HG03469 (cell line): ENCODE measurements around the gene NOTCH3.

Experiments used
- ATAC-seq: cut with Tn5 transposase; IDR thresholded peaks from one replicate; pipeline ENCODE4 v1.9.1; 2021; ENCODE audit warnings: mild to moderate bottlenecking, moderate library complexity, moderate number of reproducible peaks; ENCODE audit not compliant: unreplicated experiment

NOTCH3 gene

DNA sequence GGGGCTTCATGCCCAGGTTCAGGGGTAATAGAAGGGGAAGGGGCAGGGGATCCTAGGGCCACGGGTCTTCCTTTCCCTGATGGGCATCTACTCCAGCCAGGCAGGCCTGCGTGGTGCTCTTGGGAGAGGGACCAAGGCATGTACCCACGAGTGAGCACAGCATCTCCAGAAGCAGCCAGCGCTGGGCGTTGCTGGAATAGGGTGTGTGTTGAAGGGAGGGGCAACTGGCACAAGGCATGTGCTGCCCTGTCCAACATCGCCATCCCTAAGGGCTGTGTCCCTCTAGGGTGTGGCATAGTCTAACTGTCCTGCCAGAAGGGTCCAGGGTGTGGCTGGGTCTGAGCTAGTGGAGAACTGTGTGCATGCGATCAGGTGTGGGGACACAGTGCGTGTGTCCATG, 2.9 kb downstream of the NOTCH3 start:
- ATAC-seq = no peak

GRCh38 chr19:15197275-15197941, 3.4 kb downstream of the NOTCH3 start:
- no peak for ATAC-seq

DNA sequence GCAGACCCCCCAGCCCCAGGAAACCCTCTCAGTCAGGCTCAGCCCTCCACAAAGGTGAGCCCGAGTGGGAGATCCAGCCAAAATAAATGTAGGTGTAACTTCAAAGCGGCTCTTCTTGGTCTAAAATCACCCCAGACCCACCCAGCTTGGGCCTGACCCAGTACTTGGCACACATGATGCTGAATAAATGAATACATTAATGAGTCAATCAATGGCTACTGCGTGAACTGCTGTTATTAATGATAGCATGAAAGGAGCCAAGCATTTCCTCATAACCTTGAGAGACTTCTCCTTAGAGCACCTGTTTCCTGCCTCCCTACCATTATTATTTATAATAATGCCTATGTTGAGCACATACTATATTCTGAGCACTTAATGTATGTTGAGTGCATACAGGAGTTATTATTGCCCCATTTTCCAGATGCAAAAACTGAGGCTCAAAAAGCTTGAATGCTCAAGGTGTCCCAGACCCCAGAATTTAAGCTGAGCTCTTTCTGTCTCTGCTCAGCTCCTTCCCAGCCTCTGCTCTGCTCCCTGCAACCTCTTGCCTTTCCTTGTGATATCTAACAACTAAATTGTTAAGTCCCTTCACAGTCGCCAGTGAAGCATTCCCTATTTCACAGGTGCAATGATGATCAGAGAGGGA, 4.3 kb downstream of the NOTCH3 start:
- ATAC-seq = no peak

DNA sequence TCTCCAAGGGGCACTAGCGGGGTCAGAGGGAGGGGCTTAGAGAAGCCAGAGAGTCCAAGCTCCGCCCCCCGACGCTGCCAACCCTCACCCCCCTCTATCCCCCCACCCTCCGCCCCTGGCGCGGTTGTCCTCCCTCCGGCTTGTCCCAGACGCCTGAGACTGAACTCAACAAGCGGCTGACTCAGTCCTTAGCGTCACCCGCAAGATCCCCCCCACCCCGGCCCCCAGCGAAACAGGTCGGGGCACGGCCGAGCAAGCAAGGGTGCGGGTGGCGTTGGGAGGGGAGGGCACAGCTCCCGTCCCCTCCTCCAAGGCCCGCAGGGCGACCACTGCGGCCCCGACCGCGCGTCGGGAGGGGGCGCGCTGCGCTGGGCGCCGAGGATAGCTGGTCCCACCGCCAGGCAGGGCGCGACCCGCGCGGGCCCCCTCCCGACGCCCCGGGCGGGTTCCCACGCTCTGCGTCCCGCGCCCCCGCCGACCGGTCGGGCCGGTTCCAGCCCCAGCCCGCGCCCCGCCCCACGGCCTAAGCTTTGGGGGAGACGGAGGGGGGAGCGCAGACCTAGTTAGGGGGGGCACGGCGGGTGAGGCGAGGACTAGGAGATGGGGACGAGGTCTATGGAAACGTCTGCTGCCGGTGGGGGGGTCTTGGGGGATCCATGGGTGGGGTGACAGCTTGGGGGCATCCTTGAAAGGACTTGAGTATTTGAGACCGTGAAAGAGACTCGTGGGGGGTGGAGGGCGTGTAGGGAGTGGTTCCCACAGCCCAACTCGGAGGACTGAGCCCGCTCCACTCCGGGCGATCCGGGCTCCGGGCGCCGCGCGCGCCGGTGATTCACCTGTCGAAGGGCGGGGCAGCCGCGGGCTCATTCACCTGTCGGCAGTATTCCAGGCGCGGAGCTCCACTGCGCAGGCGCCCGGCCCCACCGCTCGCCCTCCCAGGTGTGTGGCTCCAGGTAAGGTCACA, 5.1 kb downstream of the NOTCH3 start:
- no peak for ATAC-seq

DNA sequence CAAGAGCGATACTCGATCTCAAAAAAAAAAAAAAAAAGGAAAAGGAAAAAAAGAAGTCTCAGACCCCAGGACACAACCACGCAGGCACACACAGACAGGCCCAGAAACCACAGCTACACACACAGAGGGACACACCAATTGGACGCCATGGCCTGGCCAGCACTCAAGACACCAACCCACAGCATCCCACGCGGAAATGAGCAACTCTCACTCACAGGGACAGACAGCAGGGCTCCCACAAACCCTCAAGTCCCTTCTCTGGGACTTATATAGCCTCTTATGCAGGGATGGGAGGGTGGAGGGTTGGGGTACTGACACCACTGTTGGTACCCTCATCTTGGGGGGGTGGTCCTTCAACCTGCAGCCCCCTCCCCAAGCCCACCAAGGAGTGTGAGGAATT, 5.9 kb downstream of the NOTCH3 start:
- no peak for ATAC-seq

DNA sequence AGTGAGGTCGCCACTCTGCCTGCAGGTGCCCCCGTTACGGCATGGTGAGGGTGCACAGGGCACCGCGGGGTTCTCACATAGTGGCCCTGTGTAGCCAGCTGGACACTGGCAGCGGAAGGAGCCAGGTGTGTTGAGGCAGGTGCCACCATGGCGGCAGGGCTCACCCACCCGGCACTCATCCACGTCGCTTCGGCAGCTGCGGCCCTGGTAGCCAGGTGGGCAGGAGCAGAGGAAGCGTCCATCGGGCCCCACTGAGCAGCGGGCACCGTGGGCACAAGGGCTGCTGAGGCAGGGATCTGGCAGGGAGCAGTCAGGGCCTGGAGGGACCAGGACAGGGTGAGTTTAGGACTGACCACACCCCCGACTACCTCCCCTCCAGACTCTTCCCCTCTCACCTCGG, 8.8 kb downstream of the NOTCH3 start:
- ATAC-seq = no peak

GRCh38 chr19:15191514-15191913, 9.3 kb downstream of the NOTCH3 start:
- no peak for ATAC-seq

DNA sequence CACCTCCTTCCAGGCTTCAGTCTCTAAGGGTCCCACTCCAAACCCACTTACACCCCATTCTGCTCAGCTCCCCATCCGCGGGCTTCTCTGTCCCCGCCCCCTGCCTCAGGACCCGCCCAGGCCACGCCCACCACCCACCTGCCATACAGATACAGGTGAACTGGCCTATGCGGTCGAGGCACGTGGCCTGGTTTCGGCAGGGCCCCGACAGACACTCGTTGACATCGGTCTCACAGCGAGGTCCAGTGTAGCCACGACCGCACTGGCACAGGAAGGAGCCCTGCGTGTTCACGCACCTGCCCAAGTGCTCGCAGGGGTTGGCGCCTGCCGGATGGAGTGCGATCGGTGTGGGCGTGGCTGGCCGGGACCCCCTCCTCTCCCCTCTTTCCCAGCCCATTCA, 11.9 kb downstream of the NOTCH3 start:
- ATAC-seq = no peak

- no peak for ATAC-seq
Measured at GRCh38 chr19:15187026-15188007, 13.5 kb downstream of the NOTCH3 start.

DNA sequence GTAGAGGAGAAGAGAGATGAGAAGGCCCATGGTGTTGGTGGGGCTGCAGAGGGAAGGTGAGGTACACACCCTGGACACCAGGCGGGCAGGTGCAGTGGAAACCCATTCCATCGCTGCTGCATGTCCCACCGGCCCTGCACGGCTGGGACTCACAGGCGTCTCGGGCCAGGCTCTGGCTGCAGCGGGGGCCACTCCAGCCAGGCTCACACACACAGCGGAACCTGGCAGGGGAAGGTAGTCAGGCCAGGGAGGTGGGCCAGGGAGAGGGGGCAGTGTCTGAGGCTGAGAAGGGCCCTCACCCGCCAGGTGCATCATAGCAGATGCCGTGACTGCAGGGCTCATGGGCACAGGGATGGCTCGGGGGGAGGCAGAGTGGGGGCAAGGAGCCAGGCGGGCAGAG, 15.6 kb downstream of the NOTCH3 start:
- ATAC-seq = no peak

- no peak for ATAC-seq
Measured at GRCh38 chr19:15184776-15185175, 16.0 kb downstream of the NOTCH3 start.

DNA sequence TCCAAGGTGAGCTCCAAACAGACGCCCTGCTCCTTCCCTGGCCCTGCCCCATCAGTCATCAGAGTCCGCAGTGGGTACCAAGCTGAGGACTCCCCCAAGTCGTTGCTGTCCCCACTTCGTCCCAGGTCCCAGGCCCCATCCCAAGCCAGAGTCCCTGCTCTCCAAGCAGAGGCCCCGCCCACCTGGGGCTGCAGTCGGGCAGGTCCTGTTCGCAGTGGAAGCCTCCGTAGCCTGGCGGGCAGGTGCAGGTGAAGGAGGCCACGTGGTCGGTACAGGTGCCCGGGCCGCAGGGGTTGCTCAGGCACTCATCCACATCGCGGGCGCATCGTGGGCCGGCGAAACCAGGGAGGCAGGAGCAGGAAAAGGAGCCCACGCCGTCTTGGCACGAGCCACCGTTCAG, 19.4 kb downstream of the NOTCH3 start:
- no peak for ATAC-seq

GRCh38 chr19:15180451-15181390, 20.1 kb downstream of the NOTCH3 start:
- ATAC-seq = no peak

- ATAC-seq = no peak
Measured at GRCh38 chr19:15178629-15179308, 22.0 kb downstream of the NOTCH3 start.

GRCh38 chr19:15177269-15178116, 23.3 kb downstream of the NOTCH3 start:
- no peak for ATAC-seq

DNA sequence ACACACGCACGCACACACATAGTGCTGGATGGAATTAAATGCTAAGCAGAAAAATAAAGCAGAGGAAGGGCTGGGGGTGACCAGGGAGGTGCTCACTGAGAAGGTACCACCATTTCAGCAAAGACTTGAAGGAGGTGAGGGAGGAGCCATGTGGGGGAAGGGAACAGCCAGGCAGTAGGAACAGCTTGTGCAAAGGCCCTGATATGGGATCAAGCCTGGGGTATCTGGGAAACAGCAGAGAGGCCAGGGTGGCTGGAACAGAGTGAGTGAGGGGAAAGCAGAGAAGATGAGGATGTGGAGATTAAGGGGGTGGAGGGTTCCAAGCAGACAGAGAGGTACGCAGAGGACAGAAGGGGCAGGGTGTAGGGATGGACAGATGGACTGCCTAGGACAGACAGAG, 25.2 kb downstream of the NOTCH3 start:
- ATAC-seq = no peak

DNA sequence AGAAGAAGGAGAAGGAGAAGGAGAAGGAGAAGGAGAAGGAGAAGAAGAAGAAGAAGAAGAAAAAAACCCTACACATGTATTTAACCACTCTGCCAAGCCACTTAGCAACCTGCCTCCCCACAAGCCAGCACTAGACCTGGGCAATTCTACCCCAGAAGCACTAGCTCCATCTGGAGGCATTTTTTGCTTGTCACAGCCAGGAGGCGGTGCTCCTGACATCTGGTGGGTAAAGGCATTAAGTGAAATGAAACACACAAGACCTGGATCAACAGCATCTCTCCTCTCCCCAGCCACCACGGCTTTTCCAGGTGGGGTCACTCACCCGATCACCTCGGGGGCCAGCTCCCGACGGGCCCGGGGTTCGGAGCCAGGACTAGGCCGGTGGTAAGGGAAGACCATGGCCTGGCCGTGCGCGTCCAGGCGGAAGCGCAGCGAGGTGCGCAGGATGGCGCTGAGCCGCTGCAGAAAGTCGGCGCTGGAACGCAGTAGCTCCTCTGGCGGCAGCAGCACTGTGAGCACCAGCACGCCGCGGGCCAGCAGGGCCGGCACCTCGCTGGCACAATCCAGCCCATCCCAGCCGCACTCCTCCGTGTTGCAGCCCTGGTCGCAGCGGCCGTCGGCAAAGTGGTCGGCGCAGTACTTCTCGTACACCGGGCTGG, 26.9 kb downstream of the NOTCH3 start:
- no peak for ATAC-seq
